ENCODE data around the gene PLXNB3. TPM values are rescaled to one million over a fixed set of nuclear protein-coding genes. Genes with fewer than 3 reads are reported as not detected.
A peak's percentile ranks its signal among the peaks of the same experiment; 100 is the strongest.

Gene PLXNB3
- total and polyA plus RNA-seq, 10 donors, result 0.48 to 2.8 (median 1.5) TPM

DNA sequence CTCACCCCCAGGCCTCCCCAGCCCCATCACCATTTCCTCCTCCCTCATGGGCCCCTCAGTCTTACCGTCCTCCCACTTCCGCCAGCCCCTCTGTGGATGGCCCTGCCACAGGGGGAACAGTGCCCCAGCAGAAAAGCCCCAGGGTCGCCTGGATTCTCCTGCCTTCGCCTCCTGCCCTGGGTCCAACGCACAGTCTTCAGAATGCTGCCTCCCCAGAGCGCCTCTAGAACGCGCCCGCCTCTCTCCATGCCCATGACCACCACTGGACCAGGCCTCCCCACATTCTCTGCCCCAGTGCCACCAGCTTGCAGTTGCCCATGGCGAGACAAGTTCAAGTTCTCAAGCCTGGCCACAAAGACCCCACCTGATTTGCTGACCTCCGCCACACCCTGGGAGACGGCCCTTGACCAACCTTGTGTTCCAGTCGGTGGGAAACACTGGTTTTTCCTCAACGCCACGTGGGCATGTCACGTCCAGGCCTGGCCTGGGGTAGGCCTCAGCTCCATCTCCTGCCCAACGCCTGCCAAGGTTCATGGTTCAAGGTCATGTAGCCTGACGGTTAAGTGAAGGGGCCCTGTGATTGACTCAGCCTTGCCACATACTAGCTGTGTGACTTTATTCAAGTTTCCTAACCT, 634 bp upstream of the PLXNB3 start:
- Histone ChIP-seq H3K27me3 (replicated peaks in 1 of 7) (peaks cover 0 to 11% (median 0%) of the 10 kb centered on the region in 7 donors), H3K9me3 (no peaks in the 10 kb centered on the region), H3K36me3 (no peaks in the 10 kb centered on the region), H3K4me3 (no peak overlapping the region), H3K4me1 (peaks cover 0 to 32% (median 19%) of the 10 kb centered on the region in 6 donors), H3K27ac (no peak overlapping the region)
- 77 to 88% (median 85%) methylated on average over 14 to 18 of the region's 18 CpGs for WGBS, 5 donors
- peak; percentile 74 for DNase-seq
- TF ChIP-seq POLR2A (IDR thresholded peaks at IDR 0.05) (no peak), POLR2AphosphoS5 (IDR thresholded peaks at IDR 0.05) (no peak)
- TF ChIP-seq, protein P1, sequence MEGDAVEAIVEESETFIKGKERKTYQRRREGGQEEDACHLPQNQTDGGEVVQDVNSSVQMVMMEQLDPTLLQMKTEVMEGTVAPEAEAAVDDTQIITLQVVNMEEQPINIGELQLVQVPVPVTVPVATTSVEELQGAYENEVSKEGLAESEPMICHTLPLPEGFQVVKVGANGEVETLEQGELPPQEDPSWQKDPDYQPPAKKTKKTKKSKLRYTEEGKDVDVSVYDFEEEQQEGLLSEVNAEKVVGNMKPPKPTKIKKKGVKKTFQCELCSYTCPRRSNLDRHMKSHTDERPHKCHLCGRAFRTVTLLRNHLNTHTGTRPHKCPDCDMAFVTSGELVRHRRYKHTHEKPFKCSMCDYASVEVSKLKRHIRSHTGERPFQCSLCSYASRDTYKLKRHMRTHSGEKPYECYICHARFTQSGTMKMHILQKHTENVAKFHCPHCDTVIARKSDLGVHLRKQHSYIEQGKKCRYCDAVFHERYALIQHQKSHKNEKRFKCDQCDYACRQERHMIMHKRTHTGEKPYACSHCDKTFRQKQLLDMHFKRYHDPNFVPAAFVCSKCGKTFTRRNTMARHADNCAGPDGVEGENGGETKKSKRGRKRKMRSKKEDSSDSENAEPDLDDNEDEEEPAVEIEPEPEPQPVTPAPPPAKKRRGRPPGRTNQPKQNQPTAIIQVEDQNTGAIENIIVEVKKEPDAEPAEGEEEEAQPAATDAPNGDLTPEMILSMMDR (IDR thresholded peaks at IDR 0.05 in 8 of 11, conservative IDR thresholded peaks at IDR 0.05 in 3 of 11), result no peak
- intact Hi-C loops (cut with DNase I; ENCODE audit: low total_unique reads), result no loop called here

DNA sequence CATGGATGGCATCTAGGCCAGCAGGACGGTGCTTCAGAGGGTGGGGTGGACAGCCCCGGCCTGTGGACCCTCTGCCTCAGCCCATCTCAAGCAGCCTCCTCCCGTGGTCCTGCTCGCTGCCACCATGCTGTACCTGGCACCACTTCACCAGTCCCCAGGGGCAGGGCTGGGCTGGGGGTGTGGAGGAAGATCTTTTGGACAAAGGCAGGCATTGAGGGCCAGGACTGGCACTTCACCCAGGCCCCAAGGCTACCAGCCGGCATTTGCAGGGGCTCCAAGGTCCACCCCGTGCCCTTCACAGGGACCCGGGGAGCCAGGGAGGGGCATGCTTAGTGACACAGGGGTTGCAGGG, 713 bp downstream of the PLXNB3 start:
- DNase-seq, result peak; percentile 69
- Histone ChIP-seq H3K27me3 (replicated peaks in 1 of 7) (peaks cover 0 to 11% (median 0%) of the 10 kb centered on the region in 7 donors), H3K4me3 (no peak overlapping the region), H3K9me3 (no peaks in the 10 kb centered on the region), H3K4me1 (peaks cover 0 to 39% (median 20%) of the 10 kb centered on the region in 6 donors), H3K36me3 (no peaks in the 10 kb centered on the region), H3K27ac (peak overlapping the region in 1 of 8 donors; percentile 23)
- intact Hi-C loops (cut with DNase I; ENCODE audit: low total_unique reads), result no loop called here
- TF ChIP-seq POLR2A (IDR thresholded peaks at IDR 0.05), result no peak
- no peak for TF ChIP-seq POLR2AphosphoS5 (IDR thresholded peaks at IDR 0.05)
- TF ChIP-seq, protein P1 (IDR thresholded peaks at IDR 0.05 in 8 of 11, conservative IDR thresholded peaks at IDR 0.05 in 3 of 11), result no peak
- 81 to 87% (median 83%) methylated on average over 6 to 7 of the region's 7 CpGs; no CpG with 5 or more reads in 1 of the 5 donors for WGBS, 5 donors

GRCh38 chrX:153765138-153766079, 1.4 kb downstream of the PLXNB3 start:
- intact Hi-C loops (cut with DNase I; ENCODE audit: low total_unique reads), result no loop called here
- 10 to 80% (median 57%) methylated on average over 2 to 27 of the region's 27 CpGs for WGBS, 5 donors
- peaks cover 0 to 15% (median 0%) of the 10 kb centered on the region in 7 donors for H3K27me3 ChIP-seq (replicated peaks in 1 of 7)
- H3K4me3 ChIP-seq, result no peak overlapping the region
- H3K36me3 ChIP-seq, result no peaks in the 10 kb centered on the region
- peak overlapping the region in 1 of 8 donors; percentile 23 for H3K27ac ChIP-seq
- no peaks in the 10 kb centered on the region for H3K9me3 ChIP-seq
- DNase-seq, result peak; percentile 80
- TF ChIP-seq POLR2AphosphoS5 (IDR thresholded peaks at IDR 0.05) (peak; percentile 46 to 71 (median 65)), POLR2A (IDR thresholded peaks at IDR 0.05) (no peak)
- TF ChIP-seq, protein P1 (IDR thresholded peaks at IDR 0.05 in 8 of 11, conservative IDR thresholded peaks at IDR 0.05 in 3 of 11), result no peak
- peaks cover 0 to 39% (median 20%) of the 10 kb centered on the region in 6 donors for H3K4me1 ChIP-seq

Measured in spleen (tissue), 11 donors.